GM12872 (cell line): ENCODE measurements around the gene TTBK2.

ENCODE experiments used
- CTCF ChIP-seq: IDR thresholded peaks from 3 replicates; pipeline ENCODE4 v1.5.1; 2011; ENCODE audit warnings: low read depth, mild to moderate bottlenecking, low read length, moderate library complexity; ENCODE audit not compliant: insufficient read depth

The TTBK2 gene

GRCh38 chr15:42760759-42761158, 159.8 kb downstream of the TTBK2 start:
- no peak for TF ChIP-seq CTCF

- TF ChIP-seq CTCF, result no peak
Observed at GRCh38 chr15:42759093-42759492, 161.5 kb downstream of the TTBK2 start.

GRCh38 chr15:42750306-42750705, 170.3 kb downstream of the TTBK2 start:
- no peak for TF ChIP-seq CTCF

- TF ChIP-seq CTCF, result no peak
Observed at GRCh38 chr15:42749266-42749665, 171.3 kb downstream of the TTBK2 start.

GRCh38 chr15:42744195-42744594, 176.4 kb downstream of the TTBK2 start:
- no peak for TF ChIP-seq CTCF

- no peak for TF ChIP-seq CTCF
Observed at GRCh38 chr15:42742149-42742548, 178.4 kb downstream of the TTBK2 start.

GRCh38 chr15:42741710-42742109, 178.9 kb downstream of the TTBK2 start:
- no peak for TF ChIP-seq CTCF
